GM19099 (cell line): ENCODE data around the gene CCDC88B.

Experiments
- POLR2A ChIP-seq: IDR thresholded peaks from 3 replicates; pipeline ENCODE4 v1.6.1; 2011; ENCODE audit warnings: low read depth; ENCODE audit not compliant: insufficient read length; ENCODE audit errors: extremely low read depth

The CCDC88B gene

GRCh38 chr11:64384981-64385944 lies 45.3 kb downstream of the CCDC88B start:
- TF ChIP-seq POLR2A: no peak

- TF ChIP-seq POLR2A: no peak
Measured at GRCh38 chr11:64385945-64386704, 46.1 kb downstream of the CCDC88B start.

GRCh38 chr11:64387916-64388315 lies 47.9 kb downstream of the CCDC88B start:
- no peak for TF ChIP-seq POLR2A

DNA sequence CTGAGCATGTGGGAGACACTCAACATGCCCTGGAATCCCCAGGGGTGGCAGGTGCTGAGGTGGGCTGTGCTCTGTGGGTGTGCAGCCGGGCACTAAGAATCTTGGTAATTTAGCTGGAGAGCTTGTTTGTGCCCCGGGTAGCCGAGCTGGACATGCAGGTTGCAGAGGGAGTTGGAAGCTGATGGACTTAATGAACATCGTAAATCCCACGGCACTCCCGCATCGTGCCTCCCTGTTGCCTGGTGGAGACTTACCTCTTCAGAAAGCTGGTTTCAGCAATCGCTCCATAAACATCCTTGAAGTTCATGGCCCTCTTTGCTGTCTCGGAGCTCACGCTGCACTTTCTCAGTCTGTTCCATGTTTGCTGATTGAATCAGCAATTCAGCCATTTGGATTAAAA lies 48.9 kb downstream of the CCDC88B start:
- TF ChIP-seq POLR2A: no peak

DNA sequence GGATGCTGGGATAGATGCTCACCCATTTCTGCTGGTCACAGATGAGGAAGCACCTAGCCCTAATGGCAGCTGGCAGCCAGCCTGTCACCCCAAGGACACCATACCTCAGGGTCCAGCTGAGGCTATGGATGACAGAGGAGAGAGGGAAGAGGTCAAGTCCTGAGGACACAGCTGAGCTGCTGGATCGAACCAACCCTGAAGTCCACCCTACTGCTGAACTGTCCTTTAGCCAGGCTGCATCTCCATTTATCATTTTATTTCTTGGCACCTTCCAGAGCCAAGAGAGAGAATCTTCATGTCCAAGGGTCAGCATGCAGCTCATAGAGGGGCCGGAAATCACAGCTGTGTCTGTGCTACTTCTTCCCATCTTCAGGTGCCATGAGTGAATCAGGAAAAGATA lies 49.8 kb downstream of the CCDC88B start:
- TF ChIP-seq POLR2A: no peak

DNA sequence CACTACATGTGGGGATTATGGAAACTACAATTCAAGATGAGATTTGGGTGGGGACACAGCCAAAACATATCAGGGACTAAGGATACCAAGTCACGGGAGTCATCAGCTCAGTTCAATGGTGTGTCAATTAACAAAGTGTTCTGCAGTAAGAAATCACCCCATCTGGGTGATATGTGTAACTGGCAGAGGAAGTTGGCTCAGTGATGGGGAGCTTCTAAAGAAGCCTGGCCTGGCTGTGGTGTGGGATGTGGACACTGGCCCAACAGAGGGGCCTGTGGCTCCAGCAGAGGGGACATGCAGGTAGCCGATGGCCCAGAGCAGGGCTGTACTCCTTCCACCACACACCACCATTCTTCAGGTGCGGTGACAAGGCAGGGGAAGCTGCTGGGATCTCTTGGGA lies 50.6 kb downstream of the CCDC88B start:
- TF ChIP-seq POLR2A: no peak

DNA sequence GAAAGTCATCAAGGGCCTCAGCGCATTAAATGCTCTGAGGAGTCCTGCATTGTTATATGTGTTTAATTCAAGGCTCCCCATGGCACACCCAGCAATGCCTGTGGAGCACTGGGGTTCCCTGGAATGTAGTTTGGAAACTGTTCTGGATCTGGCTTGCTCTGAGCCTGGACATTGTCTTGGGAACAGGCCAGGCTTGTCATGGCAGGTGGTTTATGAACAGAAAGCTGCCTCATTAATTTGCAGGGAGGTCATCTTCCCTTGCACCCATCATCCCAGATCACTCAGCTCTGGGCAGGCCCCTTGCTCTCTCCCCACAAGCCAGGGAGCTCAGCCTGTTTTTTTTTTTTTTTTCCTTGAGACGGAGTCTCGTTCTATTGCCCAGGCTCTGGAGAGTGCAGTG lies 51.8 kb downstream of the CCDC88B start:
- no peak for TF ChIP-seq POLR2A

GRCh38 chr11:64395545-64396078 lies 55.6 kb downstream of the CCDC88B start:
- no peak for TF ChIP-seq POLR2A

DNA sequence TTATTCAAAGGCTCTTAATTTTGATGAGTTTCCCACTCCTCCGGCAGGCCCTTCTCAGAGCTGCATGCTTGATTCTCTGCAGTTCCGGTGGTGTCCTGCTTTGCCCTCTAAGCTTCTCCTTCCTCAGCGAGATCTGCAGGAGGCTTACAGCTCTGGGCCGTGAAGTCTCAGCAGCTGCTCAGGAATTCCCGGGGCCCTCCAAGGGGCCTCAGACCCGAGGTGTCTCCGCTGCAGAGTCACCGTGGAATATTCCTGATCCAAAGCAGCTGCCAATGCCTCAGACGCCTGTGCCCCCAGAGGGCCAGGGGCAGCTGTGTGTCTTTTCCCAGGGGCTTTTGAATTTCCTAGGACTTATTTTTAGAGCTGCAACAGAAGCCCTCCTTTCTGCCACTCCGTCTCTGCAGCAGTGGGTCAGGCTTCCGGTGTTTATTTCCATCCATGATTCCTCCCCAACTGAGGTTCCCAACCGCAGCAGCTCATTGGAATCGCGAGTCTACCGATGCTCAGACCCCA lies 56.1 kb downstream of the CCDC88B start:
- no peak for TF ChIP-seq POLR2A

DNA sequence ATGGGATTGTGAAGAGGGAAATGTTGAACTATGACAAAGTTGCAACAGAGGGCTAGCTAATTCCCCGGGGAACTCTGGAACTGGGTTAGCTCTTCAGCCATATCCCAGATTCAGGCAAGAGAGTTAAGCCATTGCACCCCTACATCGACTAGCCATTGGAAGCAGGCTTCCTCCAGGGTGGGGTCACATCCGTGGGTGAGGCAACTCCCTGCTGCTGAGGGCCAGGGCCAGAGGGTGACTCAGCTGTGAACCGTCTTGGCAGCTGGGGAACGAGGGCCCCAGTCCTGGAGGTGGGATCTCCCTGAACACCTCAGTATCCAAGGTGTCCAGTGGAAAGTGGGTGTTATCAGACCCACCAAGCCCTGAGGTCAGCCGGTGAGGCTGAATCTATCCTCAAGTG lies 60.1 kb downstream of the CCDC88B start:
- no peak for TF ChIP-seq POLR2A

DNA sequence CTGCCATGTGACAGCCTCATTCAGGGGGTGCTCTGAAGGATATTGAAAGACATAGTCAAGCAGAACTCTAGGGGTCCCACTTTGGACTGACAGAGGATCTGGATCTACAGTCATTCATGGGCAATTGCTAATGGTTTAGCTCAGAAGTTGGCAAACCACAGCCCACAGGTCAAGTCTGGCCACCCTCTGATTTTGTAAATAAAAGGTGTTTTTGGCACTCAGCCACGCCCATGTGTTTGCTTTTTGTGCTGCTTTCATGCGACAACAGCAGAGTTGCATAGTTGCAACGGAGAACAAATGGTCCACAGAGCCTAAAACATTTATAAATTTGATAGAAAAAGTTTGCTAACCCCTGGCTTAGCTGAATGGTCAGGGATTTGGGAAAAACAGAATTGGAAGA lies 60.7 kb downstream of the CCDC88B start:
- TF ChIP-seq POLR2A: no peak

DNA sequence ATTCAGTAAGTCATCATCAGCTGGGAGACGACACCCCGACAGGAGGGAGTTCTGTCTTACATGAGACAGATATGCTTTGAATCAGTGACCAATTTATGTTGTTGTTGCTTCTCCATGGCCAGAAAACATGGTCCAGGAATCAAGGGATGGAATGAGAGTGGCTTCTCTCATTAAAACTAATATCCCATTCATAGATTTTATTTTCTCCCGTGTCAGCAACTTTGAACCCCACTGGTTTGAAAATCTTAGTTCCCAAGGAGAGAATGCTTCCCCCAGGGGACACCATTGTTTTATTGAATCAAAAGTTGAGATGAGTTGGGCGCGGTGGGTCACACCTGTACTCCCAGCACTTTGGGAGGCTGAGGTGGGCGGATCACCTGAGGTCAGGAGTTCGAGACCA lies 61.8 kb downstream of the CCDC88B start:
- TF ChIP-seq POLR2A: no peak

GRCh38 chr11:64403106-64403505 lies 63.1 kb downstream of the CCDC88B start:
- no peak for TF ChIP-seq POLR2A

GRCh38 chr11:64406221-64406946 lies 66.4 kb downstream of the CCDC88B start:
- TF ChIP-seq POLR2A: no peak
